GM19468 (cell line): ENCODE data around the gene KCNJ10.

Experiments
- ATAC-seq: cut with Tn5 transposase; IDR thresholded peaks from one replicate; pipeline ENCODE4 v1.9.1; 2021; ENCODE audit warnings: mild to moderate bottlenecking, moderate library complexity, moderate number of reproducible peaks; ENCODE audit not compliant: unreplicated experiment; ENCODE audit errors: extremely low read depth

KCNJ10 gene

DNA sequence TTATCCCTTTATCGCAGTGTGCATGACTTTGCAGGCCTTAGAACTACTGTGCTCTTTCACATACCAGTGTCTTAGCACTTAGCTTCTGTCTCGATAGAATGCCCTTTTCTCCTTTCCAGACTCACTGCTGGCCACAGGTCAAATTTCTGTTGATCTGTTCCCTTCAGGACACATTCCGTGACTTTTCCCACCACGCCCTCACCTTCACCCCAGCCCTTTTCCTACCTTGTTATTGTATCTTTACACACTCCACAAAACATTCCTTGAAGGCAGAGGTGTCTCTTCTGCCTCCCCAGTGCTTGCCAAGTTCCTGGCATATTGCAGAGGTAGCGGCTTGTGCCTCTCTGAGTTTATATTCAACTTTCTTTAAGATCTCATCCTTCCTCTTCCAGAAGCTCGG is 120.8 kb downstream of the KCNJ10 start:
- no peak for ATAC-seq
